Measurements from ENCODE around the gene ARHGAP15.

Gene ARHGAP15

GRCh38 chr2:143762176-143762928 is 633.1 kb downstream of the ARHGAP15 start:
- DNase-seq (ENCODE audit: low read depth in 2 of 2): no peak

DNA sequence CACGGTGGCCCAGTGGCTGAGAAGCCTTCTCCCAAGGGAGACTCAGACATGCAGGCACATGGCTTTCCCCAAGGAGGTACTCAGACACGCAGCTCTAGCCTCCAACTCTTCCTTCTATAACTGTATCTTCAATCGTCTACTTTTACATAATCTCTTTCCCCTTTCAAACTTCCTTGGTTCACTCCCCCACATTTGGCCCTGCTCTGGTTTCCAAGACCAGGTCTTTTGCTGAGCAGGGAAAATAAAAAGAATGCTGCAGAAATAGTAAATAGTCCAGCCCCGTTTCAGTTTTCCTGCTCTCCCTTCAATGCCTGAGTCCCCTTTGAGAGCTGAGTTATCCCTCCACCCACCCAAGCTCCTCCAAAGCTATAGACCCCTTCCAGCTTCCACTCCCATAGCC is 635.0 kb downstream of the ARHGAP15 start:
- no peak for DNase-seq (ENCODE audit: low read depth in 2 of 2)

DNA sequence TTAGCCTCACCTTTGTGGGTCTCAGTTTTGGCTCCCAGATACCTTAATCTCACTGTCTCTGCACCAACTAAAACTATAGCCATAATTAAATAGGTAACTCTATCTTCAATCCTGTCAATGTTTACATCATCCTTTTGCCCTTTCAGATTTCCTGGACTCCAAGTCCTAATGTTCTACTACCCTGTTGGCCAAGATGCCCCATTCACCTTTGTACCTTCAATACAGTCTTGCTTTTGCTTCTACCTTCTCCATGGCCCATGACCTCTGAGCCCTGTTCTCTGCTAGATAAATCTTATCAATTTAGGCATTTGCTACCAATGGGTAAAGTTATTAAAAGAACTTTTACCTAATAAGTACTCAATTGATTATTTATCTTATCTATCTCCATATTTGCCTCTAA is 635.5 kb downstream of the ARHGAP15 start:
- DNase-seq (ENCODE audit: low read depth in 2 of 2): no peak

GRCh38 chr2:143768991-143769390 is 639.8 kb downstream of the ARHGAP15 start:
- DNase-seq (ENCODE audit: low read depth in 2 of 2): no peak

DNA sequence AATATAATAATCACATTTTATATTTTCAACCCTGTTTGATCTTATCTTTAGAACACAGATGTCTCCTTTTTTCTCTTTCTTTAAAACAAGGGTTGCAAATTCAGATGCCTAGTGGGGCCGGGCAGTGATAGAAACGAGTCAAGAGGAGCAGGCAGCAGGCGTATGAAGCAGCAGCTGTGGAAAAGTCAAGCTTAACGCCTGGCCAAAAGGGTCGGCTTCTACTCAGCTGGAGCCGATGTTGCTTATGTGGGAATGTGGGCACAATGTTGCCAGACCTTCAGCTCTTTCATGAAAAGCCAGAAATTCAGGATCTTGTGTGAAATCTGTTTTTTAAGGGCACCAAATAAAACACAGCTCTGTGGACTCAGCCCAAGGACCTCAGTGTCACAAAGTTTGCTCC is 642.7 kb downstream of the ARHGAP15 start:
- DNase-seq (ENCODE audit: low read depth in 2 of 2): no peak

DNA sequence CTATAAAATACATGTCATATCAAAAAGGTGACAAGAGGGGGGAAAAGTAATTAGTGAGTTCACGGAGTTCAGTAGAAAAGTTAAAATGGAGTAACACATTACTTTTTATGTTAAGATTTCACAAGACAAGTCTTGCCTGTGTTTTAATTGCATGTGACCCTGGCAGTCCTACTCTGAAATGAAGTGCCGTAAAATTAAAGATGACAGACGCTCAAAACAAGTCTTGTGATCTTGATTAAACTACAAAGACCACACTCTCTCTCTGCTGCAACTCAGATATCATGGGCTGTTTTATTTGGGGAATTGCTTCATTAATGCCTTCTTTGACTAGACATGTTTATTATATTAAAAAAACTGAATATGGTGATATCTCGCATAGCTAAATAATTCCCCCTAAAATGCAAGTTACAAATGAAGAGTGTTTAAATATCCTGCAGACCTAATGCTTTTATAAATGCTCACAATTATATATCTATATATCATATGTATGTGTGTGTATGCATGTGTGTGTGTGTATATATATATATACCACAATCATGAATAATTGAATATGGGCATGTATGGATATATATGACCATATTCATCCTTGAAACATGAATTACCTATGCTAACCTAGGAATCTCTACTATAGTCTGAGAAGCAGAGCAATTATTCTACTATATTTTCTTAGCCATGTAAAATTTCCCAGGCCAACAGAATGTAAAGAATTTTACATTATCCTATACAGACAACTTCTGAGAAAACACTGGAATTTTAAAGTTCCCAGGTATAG is 647.5 kb downstream of the ARHGAP15 start:
- no peak for DNase-seq (ENCODE audit: low read depth in 2 of 2)

DNA sequence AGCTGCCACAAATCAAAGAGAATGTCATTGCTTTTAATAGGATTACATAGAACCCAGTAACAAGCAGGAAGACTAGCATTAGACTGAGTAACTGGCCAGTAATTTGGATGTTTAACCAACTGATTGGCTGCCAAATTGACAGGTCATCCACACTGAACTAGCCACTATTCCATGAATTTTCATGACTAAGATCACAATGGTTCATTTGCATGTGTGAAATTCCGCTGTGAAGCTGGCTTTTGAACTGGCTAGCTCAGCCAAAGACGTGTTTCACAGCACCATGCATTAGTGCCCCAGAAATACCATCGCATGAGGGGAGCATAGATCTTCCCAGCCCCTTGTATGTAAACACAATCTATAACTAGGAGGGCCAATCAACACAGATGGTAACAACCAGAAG is 649.8 kb downstream of the ARHGAP15 start:
- no peak for DNase-seq (ENCODE audit: low read depth in 2 of 2)

DNA sequence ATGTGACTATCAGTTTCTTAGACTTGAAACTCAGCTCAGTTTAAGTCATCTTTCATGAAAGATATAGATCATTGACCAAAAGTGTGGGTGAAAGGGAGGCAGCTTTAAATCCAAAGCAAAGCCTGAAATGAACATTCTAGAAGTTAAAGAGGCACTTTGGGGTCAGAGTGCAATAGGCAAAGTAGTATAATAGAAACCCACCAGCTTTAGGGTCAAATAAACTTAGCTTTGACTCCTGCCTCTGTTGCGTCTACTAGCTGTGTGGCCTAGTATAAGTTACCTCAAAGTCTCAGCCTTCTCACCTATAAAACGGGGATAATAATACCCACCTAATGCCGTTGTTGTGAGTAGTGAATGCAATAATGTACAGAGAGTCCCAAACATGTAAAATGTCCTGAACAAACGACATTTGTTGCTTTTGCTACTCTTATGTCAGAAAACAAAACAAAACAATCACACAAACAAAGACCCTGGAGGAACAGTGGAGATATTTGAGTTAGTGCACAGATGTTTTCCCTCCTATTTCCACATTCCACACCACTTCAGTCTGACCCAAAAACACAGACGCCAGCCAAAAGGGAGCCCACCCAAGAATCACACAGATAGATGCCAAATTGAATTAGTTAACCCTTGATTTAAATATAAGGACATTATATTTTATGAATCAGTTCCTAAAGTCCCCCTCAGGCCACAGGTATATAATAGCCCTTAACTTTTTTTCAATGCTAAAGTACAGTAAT is 657.0 kb downstream of the ARHGAP15 start:
- DNase-seq (ENCODE audit: low read depth in 2 of 2): no peak

DNA sequence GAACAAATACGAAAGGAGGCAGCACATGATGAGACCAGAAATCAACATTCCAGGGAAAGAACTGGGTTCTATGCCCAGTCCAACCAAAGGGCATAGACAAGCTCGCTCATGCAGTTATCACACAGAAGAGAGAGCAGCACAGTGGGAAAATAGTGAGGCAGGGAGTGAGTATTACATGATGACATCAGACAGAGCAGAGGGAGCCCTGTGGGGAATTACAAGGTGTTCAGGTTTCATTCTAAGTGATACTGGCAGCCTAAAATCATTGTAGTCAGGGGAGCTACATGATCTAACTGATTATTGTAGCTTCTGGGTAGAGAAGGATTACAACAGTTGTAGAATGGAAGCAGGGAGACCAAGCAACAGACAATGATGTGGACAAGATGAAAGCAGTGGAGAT is 658.5 kb downstream of the ARHGAP15 start:
- no peak for DNase-seq (ENCODE audit: low read depth in 2 of 2)

- DNase-seq (ENCODE audit: low read depth in 2 of 2): no peak
These were observed 663.4 kb downstream of the ARHGAP15 start for GRCh38 chr2:143792602-143793001.

- DNase-seq (ENCODE audit: low read depth in 2 of 2): no peak
These were observed 664.2 kb downstream of the ARHGAP15 start for GRCh38 chr2:143793381-143793780.

GRCh38 chr2:143796051-143796450 is 666.8 kb downstream of the ARHGAP15 start:
- no peak for DNase-seq (ENCODE audit: low read depth in 2 of 2)

- DNase-seq (ENCODE audit: low read depth in 2 of 2): no peak
These were observed 672.3 kb downstream of the ARHGAP15 start for GRCh38 chr2:143801561-143801960.

- DNase-seq (ENCODE audit: low read depth in 2 of 2): no peak
These were observed 673.0 kb downstream of the ARHGAP15 start for GRCh38 chr2:143802242-143802641.

DNA sequence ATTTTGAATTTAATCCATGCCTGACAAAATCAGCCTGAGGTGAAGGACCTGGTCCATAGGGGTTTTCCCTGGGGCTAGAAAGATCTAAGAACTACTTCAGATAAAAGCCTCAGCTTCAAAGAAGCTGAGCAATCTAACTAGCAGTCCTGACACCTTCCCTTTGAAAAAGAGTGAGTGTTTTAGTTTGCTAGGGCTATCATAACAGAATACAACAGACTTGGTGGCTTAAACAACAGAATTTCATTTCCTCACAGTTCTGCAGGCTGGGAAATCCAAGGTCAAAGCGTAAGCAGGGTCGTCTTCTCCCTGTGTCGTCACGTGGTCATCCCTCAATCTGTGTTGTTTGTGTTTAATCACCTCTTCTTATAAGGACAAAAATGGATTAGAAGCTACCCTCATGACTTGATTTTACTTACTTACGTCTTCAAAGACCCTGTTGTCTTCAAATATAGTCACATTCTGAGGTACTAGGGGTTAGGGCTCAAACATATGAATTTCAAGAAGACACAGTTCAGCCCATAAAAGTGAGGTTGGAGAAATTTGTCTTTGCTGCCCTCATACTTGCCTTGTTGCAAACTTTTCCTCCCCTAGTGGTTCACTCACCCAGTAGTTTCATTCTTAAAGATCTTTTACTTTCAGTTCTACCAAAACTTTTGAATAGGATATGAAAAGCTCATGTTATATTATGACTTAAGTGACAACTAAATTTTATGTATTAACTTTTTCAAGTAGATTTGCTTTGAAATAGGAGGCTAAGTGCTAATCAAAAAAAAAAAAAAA is 673.8 kb downstream of the ARHGAP15 start:
- no peak for DNase-seq (ENCODE audit: low read depth in 2 of 2)

GRCh38 chr2:143803936-143804335 is 674.7 kb downstream of the ARHGAP15 start:
- DNase-seq (ENCODE audit: low read depth in 2 of 2): no peak

- DNase-seq (ENCODE audit: low read depth in 2 of 2): no peak
These were observed 676.4 kb downstream of the ARHGAP15 start for GRCh38 chr2:143805666-143806065.

DNA sequence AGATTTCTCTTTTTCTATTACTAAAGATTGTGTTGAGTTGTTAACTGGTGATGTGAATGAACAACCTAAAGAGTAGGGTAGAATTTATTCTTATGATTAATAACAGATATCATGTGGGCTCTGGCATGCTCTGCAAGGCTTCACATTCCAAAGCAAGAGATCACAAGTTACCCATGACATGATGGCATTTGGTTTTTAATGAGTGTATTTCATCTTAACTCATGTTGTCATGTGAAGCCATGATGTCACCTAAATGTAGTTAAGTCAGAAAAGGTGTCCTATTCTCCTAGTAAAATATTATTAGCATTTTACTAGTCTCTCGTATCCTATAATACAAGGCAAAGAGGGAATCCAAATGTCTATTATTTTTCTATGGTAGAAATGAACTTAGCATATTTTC is 678.0 kb downstream of the ARHGAP15 start:
- DNase-seq (ENCODE audit: low read depth in 2 of 2): no peak

DNA sequence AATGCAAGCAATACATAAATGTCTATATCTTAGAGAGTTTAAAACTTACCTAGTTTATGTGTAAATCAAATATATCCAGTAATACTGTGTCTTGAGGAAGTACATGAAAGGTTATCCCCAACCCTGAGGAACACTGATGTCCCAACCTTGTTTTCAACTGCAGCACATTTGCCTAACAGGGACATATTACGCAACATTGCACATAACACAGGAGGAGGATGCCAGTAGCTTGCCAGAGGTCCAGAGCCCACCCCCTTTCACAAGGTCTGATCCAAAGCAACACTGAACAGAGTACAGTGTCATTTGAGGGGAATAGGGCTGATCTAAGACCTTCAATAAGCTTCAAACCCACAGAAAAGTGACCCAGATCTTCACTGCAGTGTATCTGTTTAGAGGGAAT is 678.5 kb downstream of the ARHGAP15 start:
- no peak for DNase-seq (ENCODE audit: low read depth in 2 of 2)

GRCh38 chr2:143808166-143808565 is 678.9 kb downstream of the ARHGAP15 start:
- no peak for DNase-seq (ENCODE audit: low read depth in 2 of 2)

- DNase-seq (ENCODE audit: low read depth in 2 of 2): no peak
These were observed 685.9 kb downstream of the ARHGAP15 start for GRCh38 chr2:143815082-143815481.

DNA sequence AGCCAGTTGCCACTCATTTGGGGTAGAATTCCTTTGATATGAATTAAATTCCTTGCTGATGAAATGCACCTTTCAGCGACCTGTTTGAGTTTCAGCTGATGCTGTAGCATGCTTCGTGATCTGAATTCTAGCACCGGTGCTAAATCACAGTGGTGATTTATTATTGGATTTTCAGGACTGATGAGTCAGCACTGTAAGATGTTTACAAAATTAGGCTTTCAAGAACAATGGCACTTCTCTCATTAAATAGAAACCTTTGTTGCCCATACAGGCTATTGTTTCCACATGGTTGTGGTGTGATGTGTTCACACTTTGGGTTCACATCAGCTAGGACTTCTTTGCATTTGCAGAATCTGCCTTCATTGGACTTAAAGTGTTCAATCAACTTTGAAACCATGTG is 687.7 kb downstream of the ARHGAP15 start:
- DNase-seq (ENCODE audit: low read depth in 2 of 2): no peak
